GM23338 (cell line): ENCODE measurements around the gene ERFE. TPM values are rescaled to one million over a fixed set of nuclear protein-coding genes. Genes with fewer than 3 reads are reported as not detected.

Experiments
- ATAC-seq: fragments of 200-7000 bp; cut with Tn5 transposase; 3 replicates; pipeline ENCODE4 v1.9.1; 2020
- DNase-seq: peaks from one replicate; pipeline ENCODE4 v3.0.0-alpha.2; 2015; ENCODE audit warnings: low spot score
- H2AFZ ChIP-seq: fragments of 200-600 bp; sonication (generic); 2 replicates; pipeline ENCODE4 v1.8.0; 2016; ENCODE audit warnings: antibody characterized with exemption, mild to moderate bottlenecking, moderate library complexity
- H3F3A ChIP-seq: fragments of 200-600 bp; sonication (generic); replicated peaks from 2 replicates; pipeline ENCODE4 v1.8.0; 2017; ENCODE audit warnings: antibody characterized with exemption, mixed run types, low read depth
- H3K27ac ChIP-seq: fragments of 200-600 bp; sonication (generic); 2 replicates; pipeline ENCODE4 v1.6.1; 2016; ENCODE audit warnings: low read depth
- H3K27me3 ChIP-seq: fragments of 200-600 bp; sonication (generic); 2 replicates; pipeline ENCODE4 v1.8.0; 2016; ENCODE audit warnings: mild to moderate bottlenecking, mixed run types, moderate library complexity; ENCODE audit not compliant: insufficient read depth
- H3K36me3 ChIP-seq: fragments of 200-600 bp; sonication (generic); 2 replicates; pipeline ENCODE4 v1.8.0; 2016; ENCODE audit warnings: mild to moderate bottlenecking; ENCODE audit not compliant: insufficient read depth
- H3K4me1 ChIP-seq: fragments of 200-600 bp; sonication (generic); 2 replicates; pipeline ENCODE4 v1.8.0; 2016; ENCODE audit warnings: mild to moderate bottlenecking, moderate library complexity; ENCODE audit not compliant: insufficient read depth
- H3K4me2 ChIP-seq: fragments of 200-600 bp; sonication (generic); 2 replicates; pipeline ENCODE4 v1.7.1; 2017; ENCODE audit warnings: mixed run types
- H3K4me3 ChIP-seq: fragments of 200-600 bp; sonication (generic); 2 replicates; pipeline ENCODE4 v1.6.1; 2016; ENCODE audit warnings: mixed run types
- H3K79me2 ChIP-seq: fragments of 200-600 bp; sonication (generic); replicated peaks from 2 replicates; pipeline ENCODE4 v1.8.0; 2017; ENCODE audit warnings: mild to moderate bottlenecking; ENCODE audit not compliant: insufficient read depth
- H3K9me2 ChIP-seq: fragments of 200-600 bp; sonication (generic); 2 replicates; pipeline ENCODE4 v1.8.0; 2017; ENCODE audit not compliant: insufficient read depth
- H4K20me1 ChIP-seq: fragments of 200-600 bp; sonication (generic); replicated peaks from 2 replicates; pipeline ENCODE4 v1.8.0; 2017; ENCODE audit warnings: mild to moderate bottlenecking; ENCODE audit not compliant: insufficient read depth
- H3K27ac Mint-ChIP-seq: 2 replicates; pipeline ENCODE4 v1.8.0; 2020; ENCODE audit warnings: inconsistent platforms, mild to moderate bottlenecking, moderate library complexity, mixed read lengths
- H3K27me3 Mint-ChIP-seq: 3 replicates; pipeline ENCODE4 v1.8.0; 2022; ENCODE audit warnings: low read depth, mild to moderate bottlenecking, moderate library complexity, mixed read lengths, inconsistent platforms; ENCODE audit not compliant: insufficient read depth, poor library complexity
- H3K36me3 Mint-ChIP-seq: 3 replicates; pipeline ENCODE4 v1.8.0; 2021; ENCODE audit warnings: low read depth, mild to moderate bottlenecking, inconsistent platforms, moderate library complexity, mixed read lengths
- H3K4me1 Mint-ChIP-seq: 3 replicates; pipeline ENCODE4 v1.8.0; 2020; ENCODE audit warnings: mild to moderate bottlenecking, inconsistent platforms, mixed read lengths
- H3K4me3 Mint-ChIP-seq: 3 replicates; pipeline ENCODE4 v1.8.0; 2021; ENCODE audit warnings: moderate library complexity, mild to moderate bottlenecking, inconsistent platforms, mixed read lengths
- H3K9me3 Mint-ChIP-seq: 3 replicates; pipeline ENCODE4 v1.8.0; 2020; ENCODE audit warnings: moderate library complexity, mild to moderate bottlenecking, inconsistent platforms, mixed read lengths
- EZH2 ChIP-seq: fragments of 200-600 bp; sonication (generic); IDR thresholded peaks from one replicate; pipeline ENCODE4 v1.8.0; 2017; ENCODE audit warnings: antibody characterized with exemption, mild to moderate bottlenecking, low read depth; ENCODE audit not compliant: unreplicated experiment
- EZH2phosphoT487 ChIP-seq: fragments of 200-600 bp; sonication (generic); IDR thresholded peaks from one replicate; pipeline ENCODE4 v1.8.1; 2018; ENCODE audit warnings: antibody characterized with exemption; ENCODE audit not compliant: unreplicated experiment
- REST ChIP-seq: IDR thresholded peaks from one replicate; pipeline ENCODE4 v1.6.1; 2018; ENCODE audit warnings: antibody characterized with exemption; ENCODE audit not compliant: unreplicated experiment
- ZNF114 ChIP-seq: fragments of 250-450 bp; sonication (Bioruptor Pico); IDR thresholded peaks from 2 replicates; pipeline ENCODE4 v1.5.0; 2020; ENCODE audit warnings: mild to moderate bottlenecking, moderate library complexity
- ZNF462 ChIP-seq: fragments of 250-450 bp; sonication (Bioruptor Pico); IDR thresholded peaks from 2 replicates; pipeline ENCODE4 v1.5.0; 2020; ENCODE audit warnings: mild to moderate bottlenecking, moderate library complexity
- polyA plus RNA-seq: library from polyadenylated mRNA; unstranded; fragments of >200 nt; fragmentation: Nextera tagmentation; extraction: Ambion mirVana; gene quantifications from 2 replicates; pipeline ENCODE4 v1.2.1, GENCODE V29; 2016
- total RNA-seq: library from RNA; depleted of rRNA; stranded (reverse); fragments of >200 nt; shearing (Covaris generic); gene quantifications from 2 replicates; pipeline ENCODE4 v1.2.3, GENCODE V29; 2014

Gene ERFE
- total and polyA plus RNA-seq, 2 experiments from 2014 or later, result 1.0 to 3.3 TPM

GRCh38 chr2:238162251-238162845 is 3.6 kb downstream of the ERFE start:
- no peak for DNase-seq
- ATAC-seq, result no peak
- H3K27me3 Mint-ChIP-seq, result peaks cover 58% of the 10 kb centered on the region

More at GRCh38 chr2:238162251-238162845, 3.6 kb downstream of the ERFE start:
- Mint-ChIP-seq H3K27ac (no peak overlapping the region), H3K9me3 (no peaks in the 10 kb centered on the region), H3K4me3 (no peak overlapping the region), H3K4me1 (peaks cover 10% of the 10 kb centered on the region), H3K36me3 (no peaks in the 10 kb centered on the region)
- H2AFZ ChIP-seq, result no peak overlapping the region
- H3K4me2 ChIP-seq, result no peak overlapping the region
- no peaks in the 10 kb centered on the region for H3K36me3 ChIP-seq
- no peaks in the 10 kb centered on the region for H3K79me2 ChIP-seq
- no peak overlapping the region for H3K27ac ChIP-seq
- TF ChIP-seq EZH2phosphoT487 (no peak), REST (no peak), ZNF462 (no peak), ZNF114 (CRISPR knock-in tag) (no peak), EZH2 (no peak)
- no peaks in the 10 kb centered on the region for H4K20me1 ChIP-seq
- H3K4me1 ChIP-seq, result peaks cover 13% of the 10 kb centered on the region
- H3F3A ChIP-seq, result 0 out of 2 replicates have a peak, but pooled peaks cover 8% of the 10 kb centered on the region
- no peaks in the 10 kb centered on the region for H3K9me2 ChIP-seq
- peaks cover 54% of the 10 kb centered on the region for H3K27me3 ChIP-seq
- no peak overlapping the region for H3K4me3 ChIP-seq
